Inflammatory macrophage treated with lipopolysaccharide for 1 hour (primary cell): Measurements from ENCODE around the gene FBLN7.
"Not testable (repeated sequence)": the region's sequence is repeated elsewhere in the genome, so short reads cannot be mapped to it uniquely, and the experiment has no call there.

Source experiments
- DNase-seq, 2 donors: peaks; one replicate each; pipeline ENCODE4 v3.0.0-alpha.2; 2020 to 2022

FBLN7 gene, protein sequence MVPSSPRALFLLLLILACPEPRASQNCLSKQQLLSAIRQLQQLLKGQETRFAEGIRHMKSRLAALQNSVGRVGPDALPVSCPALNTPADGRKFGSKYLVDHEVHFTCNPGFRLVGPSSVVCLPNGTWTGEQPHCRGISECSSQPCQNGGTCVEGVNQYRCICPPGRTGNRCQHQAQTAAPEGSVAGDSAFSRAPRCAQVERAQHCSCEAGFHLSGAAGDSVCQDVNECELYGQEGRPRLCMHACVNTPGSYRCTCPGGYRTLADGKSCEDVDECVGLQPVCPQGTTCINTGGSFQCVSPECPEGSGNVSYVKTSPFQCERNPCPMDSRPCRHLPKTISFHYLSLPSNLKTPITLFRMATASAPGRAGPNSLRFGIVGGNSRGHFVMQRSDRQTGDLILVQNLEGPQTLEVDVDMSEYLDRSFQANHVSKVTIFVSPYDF

DNA sequence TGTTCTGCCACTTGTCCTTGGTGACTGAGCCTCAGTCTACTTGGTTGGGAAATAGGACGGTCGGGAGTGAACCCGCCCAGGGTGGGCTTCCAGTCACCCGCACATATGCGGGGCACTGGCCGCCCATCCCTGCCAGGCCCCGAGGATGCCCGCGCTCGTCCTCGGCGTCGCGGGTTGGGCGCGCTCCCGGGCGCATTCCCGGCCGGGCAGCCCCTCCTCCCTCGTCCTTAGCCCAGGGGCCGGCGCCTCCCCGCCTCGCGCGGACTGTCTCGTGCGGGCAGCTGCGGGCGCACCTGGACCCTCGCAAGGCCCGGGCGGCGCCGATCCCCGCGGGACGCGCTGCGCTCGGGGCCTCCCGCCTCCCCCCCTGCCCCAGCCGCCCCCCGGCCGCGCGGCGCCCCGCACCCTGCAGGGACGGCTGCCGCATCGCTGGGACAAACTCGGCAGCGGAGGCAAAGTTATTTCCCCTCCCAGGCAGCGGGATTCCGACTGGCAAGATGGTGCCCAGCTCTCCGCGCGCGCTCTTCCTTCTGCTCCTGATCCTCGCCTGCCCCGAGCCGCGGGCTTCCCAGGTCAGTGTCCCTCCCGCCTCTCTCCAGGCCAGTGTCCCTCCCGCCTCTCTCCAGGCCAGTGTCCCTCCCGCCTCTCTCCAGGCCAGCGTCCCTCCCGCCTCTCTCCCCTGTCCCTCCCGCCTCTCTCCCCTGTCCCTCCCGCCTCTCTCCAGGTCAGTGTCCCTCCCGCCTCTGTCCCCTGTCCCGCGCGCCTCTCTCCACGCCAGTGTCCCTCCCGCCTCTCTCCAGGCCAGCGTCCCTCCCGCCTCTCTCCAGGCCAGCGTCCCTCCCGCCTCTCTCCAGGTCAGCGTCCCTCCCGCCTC is at the start of gene FBLN7:
Gene FBLN7 (plus strand): TSS at position 227 of the 874 bp plus-strand sequence. CDS start 271 bp downstream, at position 498.
- no peak for DNase-seq

DNA sequence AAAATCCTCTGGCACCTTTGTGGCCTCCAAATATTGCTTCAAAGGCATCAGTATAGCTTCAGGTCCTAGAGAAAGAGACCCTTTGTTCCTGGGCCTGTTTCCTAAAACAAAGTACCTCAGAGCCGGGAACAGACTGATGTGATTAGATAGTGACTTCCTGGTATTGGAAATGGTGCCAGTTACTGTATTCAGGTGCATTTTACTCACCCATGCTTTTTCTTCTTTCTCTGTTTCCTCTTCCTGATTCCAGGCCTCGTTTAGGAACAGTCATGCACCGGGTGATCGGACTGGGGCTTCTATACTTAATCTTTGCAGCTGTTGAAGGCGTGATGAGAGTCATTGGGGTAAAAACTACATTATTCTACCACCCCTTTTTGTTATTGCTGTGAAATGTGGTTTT is 48.8 kb upstream of the FBLN7 start:
- no peak for DNase-seq

DNA sequence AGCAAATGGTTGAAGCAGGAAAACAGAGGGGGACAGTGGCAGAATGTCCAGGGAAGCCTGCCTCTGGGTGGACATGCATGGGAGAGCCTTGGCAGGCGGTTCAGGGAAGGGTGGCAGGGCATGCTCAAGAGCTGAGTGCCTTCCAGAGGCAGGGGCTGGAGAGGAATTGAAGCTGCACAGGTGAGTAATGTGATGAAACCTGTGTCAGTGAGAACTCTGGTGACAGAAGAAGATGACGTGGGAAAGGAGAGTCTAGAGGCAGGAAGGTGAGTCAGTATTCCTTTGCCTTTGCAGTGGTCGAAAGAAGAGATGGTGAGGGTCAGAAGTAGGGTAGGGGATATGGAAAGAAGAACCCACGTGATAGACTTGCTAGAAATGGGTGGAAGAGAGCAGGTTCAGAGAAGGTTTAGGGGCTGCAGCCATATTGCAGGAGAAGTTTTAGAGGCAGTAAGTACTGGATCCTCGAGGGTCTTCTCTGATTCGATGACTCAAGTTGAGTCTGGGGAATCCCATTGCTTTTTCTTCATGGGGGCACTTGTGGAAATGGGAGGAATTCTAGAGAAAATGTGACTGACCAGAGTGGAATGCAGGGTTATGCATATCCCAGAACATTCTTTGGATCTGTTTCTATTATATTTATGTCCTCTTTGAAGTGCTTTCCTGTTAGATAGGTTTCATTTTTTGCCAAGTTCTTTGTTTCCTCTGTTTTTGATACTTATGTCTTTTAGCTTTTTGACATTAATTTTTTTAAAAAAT is 45.7 kb upstream of the FBLN7 start:
- no peak for DNase-seq

DNA sequence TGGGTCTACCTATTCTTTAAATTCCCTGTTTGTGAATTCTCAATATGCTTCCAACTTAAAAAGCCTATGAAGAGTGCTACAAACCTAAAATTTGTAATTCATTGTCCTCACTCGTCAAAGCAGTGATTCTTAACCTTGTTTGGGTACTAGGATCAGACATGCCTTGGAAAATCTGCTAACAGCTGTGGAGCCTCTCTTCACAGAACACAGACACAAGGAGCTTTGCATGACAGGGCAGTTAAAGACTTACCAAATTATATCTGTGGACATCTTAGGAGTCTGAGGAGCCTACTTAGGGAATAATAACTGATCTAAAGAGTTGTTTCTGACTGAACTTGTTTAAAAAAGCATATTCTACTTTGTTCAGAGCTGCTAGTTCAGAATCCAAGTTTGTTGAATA is 45.0 kb upstream of the FBLN7 start:
- no peak for DNase-seq

DNA sequence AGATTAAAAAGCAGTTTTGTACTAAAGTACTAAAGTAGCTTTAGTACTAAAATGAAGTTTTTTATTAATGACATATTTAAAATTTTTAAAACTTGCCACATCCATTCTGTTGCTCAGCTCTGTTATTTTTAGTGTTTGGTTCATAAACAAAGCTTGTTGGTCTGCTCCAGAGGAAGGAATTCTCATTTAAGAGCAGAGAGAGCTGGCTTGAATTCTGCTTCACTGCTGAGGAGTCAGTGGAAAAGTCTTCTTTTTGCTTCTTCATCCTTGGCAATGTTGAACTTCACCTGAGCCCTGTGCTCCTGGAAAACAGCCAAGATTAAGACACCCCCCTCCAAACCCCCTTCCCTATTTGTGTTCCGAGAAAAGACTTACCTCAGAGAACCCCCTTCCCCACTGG is 42.5 kb upstream of the FBLN7 start:
- no peak for DNase-seq

DNA sequence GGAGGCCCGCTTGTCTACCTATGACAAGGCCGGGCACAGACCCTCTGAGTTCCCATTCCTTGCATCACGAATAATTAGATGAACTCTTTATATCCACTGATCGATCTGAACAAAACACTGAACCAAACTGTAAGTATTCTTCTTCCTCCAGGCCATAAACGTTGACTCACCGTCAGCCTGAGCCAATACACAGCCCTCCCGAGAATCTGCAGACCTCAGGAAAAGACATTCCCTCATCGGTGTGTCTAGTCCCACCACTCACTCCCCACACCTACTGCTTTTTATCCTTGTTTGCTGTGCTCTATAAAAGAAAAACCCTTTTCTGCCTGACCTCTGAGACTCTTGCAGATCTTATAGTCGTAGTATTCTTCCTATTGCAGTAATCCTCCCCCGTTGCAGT is 42.1 kb upstream of the FBLN7 start:
- no peak for DNase-seq

DNA sequence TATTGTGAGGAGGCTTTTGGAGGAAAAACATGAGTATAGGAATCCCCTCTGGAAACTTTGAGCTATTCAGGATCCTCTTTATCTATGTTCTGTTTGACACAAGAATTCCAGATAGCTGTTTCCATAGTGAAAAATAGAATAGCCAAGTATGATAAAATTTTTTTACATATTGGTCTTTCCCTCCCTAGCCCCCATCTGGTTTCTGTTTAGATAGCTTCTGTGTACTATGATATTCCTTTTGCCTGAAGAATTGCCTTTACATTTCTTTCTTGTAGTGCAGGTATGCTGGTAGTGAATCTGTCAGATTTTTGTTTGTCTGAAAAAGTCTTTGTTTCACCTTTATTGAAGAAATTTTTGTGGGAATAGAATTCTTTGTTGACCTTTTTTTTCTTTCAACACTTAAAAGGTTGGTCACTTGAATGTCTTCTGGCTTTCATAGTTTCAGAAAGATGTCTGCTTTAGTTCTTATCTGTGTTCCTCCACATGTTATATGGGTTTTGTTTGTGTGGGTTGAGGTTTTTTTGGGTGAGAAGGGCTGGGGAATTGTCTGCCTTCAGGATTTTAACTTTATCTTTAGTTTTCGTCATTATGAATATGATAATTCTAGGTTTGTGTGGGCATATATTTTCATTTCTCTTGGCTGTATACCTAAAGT is 29.9 kb upstream of the FBLN7 start:
- DNase-seq, result no peak

DNA sequence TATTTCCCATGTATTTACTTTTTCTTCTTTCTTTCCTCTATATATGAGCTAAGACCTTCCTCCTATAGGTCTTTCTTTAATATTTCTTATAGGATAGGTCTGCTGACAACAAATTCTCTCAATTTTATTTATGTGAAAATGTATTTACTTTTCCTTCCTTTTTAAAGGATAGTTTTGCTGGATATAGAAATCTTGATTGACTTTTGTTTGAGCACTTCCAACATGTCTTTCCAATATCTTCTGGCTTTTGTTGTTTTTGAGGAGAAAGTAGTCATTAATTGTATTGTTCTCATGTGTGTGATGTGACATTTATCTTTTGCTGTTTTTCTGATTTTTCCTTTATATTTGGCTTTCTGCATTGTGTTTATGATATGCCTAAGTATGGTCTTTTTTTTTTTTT is 28.9 kb upstream of the FBLN7 start:
- no peak for DNase-seq

DNA sequence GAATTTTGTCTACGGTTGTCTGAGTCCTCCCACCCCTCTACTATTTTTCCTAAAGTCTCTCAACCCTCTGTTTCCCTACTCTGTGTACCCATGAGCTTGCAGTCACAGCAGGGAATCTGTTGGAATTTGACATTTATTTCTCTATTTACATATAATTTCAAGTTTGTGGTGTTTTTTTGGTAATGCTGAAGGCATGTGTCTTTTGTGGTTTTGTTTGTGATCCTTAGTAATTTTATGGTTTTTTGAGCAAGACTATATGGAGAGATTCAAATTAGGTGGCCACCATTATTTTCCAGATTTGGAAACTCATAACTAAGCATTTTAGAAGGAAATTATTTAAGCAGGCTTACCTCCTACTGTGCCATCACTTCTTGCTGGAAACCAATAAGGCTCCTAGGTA is 27.2 kb upstream of the FBLN7 start:
- DNase-seq, result no peak

DNA sequence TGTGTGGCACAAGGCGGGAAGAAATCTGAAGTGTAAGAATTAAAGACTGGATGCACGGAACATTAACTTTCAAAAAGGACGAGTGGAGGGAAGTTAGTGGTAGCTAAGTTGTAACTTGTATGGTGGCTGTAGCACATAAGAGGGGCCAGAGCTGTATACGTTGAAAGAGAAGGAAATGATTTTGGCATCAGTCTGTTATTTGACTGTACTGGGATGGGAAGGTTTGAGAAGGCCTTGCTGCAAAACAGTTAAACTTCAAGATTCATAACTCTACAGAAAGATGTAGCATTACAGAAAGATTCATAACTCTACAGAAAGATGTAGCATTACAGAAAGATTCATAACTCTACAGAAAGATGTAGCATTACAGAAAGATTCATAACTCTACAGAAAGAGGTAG is 24.8 kb upstream of the FBLN7 start:
- not testable (repeated sequence) for DNase-seq

DNA sequence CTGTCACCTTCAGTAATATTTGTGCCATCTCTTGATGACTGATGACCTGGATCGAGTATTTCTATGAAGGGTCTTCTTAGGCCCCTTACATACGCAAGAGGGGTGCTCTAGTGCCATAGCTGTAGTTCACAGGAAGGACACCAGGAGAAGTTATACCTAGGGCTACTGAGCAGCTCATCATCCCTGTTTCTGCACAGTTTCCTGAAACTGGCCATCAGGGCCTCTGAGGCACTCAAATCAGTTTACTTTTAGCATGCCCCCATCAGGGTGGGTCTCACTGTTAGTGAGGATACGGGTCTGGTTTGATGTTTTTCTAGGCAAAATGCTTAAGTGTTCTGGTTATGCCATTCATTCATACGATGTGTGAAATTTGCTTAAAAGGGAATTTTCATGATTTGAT is 20.0 kb upstream of the FBLN7 start:
- no peak for DNase-seq

DNA sequence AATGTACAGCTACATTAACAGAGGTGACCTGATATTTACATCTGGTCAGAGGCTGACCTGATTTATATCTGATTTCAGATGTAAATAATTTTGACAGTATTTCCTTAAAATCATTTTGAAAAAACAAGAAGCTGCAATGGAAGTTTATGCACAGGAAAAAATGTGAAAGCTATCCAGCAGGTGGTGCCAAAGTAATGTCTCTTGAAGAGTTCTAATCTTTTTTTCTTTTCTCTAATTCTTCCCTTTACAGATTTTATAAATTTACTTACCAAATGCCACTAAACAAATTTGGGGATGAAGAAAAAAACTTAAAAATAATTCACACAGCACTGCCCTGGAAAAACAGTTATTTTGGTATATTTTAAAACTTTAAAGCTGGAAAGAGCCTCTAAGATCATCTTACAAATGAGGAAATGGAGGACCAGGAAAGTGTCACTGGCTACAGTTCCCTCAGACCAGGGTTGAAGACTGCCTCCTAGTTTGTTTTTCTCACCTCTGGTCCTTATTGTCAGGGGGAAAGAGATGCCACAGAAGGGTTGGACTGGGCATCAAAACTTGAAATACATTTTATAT is 16.4 kb upstream of the FBLN7 start:
- DNase-seq, result peak; percentile 33 to 78

DNA sequence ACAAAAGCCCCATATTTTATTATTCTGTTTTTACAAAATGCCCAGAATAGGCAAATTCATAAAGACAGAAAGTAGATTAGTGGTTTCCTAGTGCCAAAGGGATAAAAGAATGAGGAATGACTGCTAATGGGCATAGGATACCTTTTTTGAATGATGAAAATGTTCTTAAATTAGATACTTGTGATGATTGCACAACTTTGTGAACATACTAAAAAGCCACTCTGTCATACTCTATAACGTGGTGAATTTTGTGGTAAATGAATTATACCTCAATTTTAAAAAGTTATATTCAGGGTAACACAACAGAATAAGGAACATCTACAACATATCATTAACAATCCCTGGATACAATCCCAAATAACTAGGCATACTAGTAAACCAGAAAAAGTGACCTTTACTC is 9.1 kb upstream of the FBLN7 start:
- DNase-seq, result no peak

DNA sequence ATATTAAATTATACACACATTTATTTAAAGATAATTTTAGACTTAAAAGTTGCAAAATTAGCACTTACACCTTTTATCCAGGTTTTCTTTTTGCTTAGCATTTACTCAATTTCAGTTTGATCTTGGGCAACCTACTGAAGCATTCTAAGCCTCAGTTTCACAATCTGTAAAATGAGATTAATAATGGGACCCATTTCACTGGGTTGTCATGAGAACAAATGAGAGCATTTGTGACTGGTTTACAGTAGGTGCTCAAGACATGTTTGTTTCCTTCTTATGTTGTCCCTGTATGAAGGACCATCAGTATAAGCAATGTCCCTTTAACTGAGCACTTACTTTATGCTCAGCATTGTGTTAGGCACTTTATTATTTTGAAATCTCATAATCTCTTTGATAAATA is 4.8 kb upstream of the FBLN7 start:
- no peak for DNase-seq

DNA sequence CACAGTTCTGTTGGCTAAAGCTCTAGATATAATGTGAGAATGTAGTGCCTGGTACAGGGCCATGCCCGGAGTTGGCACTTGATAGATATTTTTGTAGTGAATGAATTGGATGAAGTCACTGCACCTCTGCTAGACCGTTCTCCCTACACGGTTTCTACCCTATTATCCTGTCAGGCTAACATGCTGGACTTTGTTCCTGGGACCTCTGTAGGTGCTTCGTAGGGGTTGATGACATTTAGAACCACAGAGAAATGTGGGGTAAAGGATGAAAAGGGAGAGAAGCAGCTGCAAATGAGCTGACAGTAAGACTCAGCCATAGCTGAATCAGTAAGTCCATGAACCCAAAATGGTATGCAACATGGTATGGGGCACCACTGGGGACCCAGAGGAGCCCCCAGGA is 4.1 kb upstream of the FBLN7 start:
- no peak for DNase-seq

DNA sequence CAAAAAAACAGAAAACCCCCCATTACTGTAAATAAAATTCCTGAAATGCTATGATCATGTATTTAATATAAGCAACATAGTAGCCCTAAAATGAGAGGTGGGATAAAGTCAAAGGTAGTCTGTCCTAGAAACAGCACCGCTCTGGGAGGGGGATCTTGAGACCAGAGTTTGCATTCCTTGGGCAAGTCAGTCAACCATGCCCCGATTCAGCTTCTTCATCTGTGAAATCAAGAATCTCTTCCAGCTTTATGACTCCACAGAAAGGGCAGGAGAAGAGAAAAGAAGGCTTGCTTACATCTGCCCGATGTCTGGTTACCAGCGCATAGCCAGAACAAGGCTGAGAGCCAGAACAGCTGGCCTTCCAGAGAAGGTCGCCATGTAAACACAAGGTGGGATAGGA is 2.1 kb upstream of the FBLN7 start:
- DNase-seq, result no peak

DNA sequence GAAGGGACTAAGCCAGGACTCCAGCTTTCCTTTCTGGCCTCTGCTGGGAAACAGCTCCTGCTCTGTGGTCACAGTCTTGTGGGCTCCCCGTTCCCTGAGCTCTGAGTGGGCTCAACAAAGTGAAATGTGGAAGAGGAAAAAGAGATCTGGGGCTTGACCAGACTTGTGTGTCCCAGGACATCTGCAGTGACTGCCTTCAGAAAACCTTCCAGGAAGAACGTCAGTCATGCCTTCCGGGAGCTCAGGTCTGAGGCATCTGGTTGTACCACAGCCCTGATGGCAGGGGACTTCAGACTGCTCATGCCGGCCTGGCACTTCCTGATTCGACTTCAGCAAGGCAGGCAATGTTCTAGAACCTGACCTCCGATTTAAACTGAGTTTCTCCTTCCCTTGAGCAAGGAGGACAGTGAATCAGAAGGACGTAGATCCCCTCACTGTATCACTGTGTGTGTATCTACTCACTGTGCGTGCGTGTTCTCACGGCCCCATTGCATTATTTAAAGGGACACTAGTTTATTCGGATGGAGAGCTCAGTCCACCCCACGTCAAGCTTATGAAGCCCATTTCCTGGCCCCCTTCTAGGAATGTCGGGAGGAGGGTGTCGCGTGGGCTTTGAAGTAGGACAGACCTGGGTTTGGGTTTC is 548 bp upstream of the FBLN7 start:
- DNase-seq, result peak; percentile 14 to 21

DNA sequence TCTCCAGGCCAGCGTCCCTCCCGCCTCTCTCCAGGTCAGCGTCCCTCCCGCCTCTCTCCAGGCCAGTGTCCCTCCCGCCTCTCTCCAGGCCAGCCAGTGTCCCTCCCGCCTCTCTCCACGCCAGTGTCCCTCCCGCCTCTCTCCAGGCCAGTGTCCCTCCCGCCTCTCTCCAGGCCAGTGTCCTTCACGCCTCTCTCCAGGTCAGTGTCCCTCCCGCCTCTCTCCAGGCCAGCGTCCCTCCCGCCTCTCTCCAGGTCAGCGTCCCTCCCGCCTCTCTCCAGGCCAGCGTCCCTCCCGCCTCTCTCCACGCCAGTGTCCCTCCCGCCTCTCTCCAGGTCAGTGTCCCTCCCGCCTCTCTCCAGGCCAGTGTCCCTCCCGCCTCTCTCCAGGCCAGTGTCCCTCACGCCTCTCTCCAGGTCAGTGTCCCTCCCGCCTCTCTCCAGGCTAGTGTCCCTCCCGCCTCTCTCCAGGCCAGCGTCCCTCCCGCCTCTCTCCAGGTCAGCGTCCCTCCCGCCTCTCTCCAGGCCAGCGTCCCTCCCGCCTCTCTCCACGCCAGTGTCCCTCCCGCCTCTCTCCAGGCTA is 939 bp downstream of the FBLN7 start:
- not testable (repeated sequence) for DNase-seq

DNA sequence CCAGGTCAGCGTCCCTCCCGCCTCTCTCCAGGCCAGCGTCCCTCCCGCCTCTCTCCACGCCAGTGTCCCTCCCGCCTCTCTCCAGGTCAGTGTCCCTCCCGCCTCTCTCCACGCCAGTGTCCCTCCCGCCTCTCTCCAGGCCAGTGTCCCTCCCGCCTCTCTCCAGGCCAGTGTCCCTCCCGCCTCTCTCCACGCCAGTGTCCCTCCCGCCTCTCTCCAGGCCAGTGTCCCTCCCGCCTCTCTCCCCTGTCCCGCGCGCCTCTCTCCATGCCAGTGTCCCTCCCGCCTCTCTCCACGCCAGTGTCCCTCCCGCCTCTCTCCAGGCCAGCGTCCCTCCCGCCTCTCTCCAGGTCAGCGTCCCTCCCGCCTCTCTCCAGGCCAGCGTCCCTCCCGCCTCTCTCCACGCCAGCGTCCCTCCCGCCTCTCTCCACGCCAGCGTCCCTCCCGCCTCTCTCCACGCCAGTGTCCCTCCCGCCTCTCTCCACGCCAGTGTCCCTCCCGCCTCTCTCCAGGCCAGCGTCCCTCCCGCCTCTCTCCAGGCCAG is 1.5 kb downstream of the FBLN7 start:
- DNase-seq, result not testable (repeated sequence)

DNA sequence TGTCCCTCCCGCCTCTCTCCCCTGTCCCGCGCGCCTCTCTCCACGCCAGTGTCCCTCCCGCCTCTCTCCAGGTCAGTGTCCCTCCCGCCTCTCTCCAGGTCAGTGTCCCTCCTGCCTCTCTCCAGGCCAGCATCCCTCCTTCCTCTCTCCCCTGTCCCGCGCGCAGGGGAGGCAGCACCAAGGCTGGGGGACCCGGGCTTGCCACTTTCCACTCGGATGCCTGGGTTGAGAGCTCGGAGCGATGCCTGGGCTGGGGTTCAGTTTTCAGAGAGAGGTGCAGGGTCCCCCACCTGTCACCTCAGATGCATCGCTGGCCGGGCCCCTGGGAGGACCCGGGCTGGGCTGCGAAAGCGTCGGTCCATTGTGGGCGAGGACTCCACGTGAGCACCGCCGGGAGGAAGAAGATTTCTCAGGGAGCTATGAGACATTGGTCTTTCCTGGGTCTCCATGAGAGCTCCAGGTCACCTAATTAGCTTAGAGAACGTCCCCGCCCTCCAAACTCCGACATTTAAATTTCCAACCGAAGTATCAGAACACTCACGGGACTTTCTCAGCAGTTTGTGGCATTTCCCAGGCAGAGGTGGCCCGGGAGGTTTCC is 2.1 kb downstream of the FBLN7 start:
- peak in 1 of 2 donors; percentile 10 for DNase-seq
